HepG2 (cell line): ENCODE measurements around the gene TTC31. TPM values are rescaled to one million over a fixed set of nuclear protein-coding genes. Genes with fewer than 3 reads are reported as not detected.

Experiments
- ATF7 ChIP-seq, 2 experiments: fragments of 450-650 bp in 1 of 2; sonication (generic) in 1 of 2; formaldehyde crosslinking in 1 of 2; IDR thresholded peaks; 2 replicates each; pipeline versions ENCODE4 v1.4.0 to v1.6.1; 2016 to 2020; ENCODE audit warnings: antibody characterized with exemption in 1 of 2, mild to moderate bottlenecking in 1 of 2, missing genetic modification reagents in 1 of 2
- HNRNPH1 ChIP-seq: fragments of 200-400 bp; formaldehyde crosslinking; optimal IDR thresholded peaks from 2 replicates; pipeline ENCODE3; 2017; ENCODE audit warnings: mild to moderate bottlenecking, low read depth, low read length
- HOXD1 ChIP-seq: sonication (generic); formaldehyde crosslinking; IDR thresholded peaks from 2 replicates; pipeline ENCODE4 v1.5.0; 2020; ENCODE audit warnings: missing genetic modification reagents
- MBD4 ChIP-seq: IDR thresholded peaks from 2 replicates; pipeline ENCODE4 v1.6.1; 2012; ENCODE audit warnings: low read length, inconsistent platforms, borderline replicate concordance
- POLR2AphosphoS5 ChIP-seq: IDR thresholded peaks from 2 replicates; pipeline ENCODE4 v1.6.1; 2012; ENCODE audit warnings: low read depth, low read length
- PRMT3 ChIP-seq: sonication (generic); formaldehyde crosslinking; IDR thresholded peaks from 2 replicates; pipeline ENCODE4 v1.8.1; 2022; ENCODE audit warnings: low read depth, mild to moderate bottlenecking, moderate library complexity, missing genetic modification reagents, borderline replicate concordance
- U2AF2 ChIP-seq: fragments of 200-400 bp; formaldehyde crosslinking; IDR thresholded peaks from 2 replicates; pipeline ENCODE4 v1.6.1; 2017; ENCODE audit warnings: low read depth, mild to moderate bottlenecking, low read length
- ZNF639 ChIP-seq: conservative IDR thresholded peaks from 2 replicates; pipeline ENCODE4 v1.6.1; 2018; ENCODE audit warnings: missing genetic modification reagents
- polyA plus RNA-seq, 8 experiments: library from polyadenylated mRNA; depleted of rRNA in 3 of 8; stranded (reverse) in 7 of 8; unstranded in 1 of 8; fragments of >200 nt; fragmentation: Illumina TruSeq in 4 of 8; extraction: Trizol in 4 of 8; gene quantifications; 2 replicates each; pipeline versions ENCODE4 v1.2.1 to v1.2.3, GENCODE V29; 2011 to 2016; ENCODE audit warnings: low read depth in 4 of 8, missing spikeins in 1 of 8, mixed read lengths in 1 of 8; ENCODE audit not compliant: insufficient read depth in 1 of 8
- total RNA-seq, 5 experiments: library from RNA; depleted of rRNA; stranded (reverse); fragments of >200 nt; fragmentation: Illumina TruSeq; extraction: Trizol; gene quantifications; 2 replicates each; pipeline ENCODE4 v1.2.3, GENCODE V29; 2016; ENCODE audit warnings: low read depth in 1 of 5
- TF ChIP-seq, protein P1 (sequence below): sonication (generic); formaldehyde crosslinking; IDR thresholded peaks from 2 replicates; pipeline ENCODE4 v1.4.0; 2020; ENCODE audit warnings: missing genetic modification reagents
- TF ChIP-seq, protein P2 (sequence below): sonication (generic); formaldehyde crosslinking; IDR thresholded peaks from 2 replicates; pipeline ENCODE4 v1.8.0; 2022; ENCODE audit warnings: mild to moderate bottlenecking, missing genetic modification reagents, borderline replicate concordance

The TTC31 gene
- total and polyA plus RNA-seq, 2 of the 13 experiments (the other 11 are each of a cell fraction or from before 2014, with no cell fraction given) = 28.3 to 39.5 TPM

DNA sequence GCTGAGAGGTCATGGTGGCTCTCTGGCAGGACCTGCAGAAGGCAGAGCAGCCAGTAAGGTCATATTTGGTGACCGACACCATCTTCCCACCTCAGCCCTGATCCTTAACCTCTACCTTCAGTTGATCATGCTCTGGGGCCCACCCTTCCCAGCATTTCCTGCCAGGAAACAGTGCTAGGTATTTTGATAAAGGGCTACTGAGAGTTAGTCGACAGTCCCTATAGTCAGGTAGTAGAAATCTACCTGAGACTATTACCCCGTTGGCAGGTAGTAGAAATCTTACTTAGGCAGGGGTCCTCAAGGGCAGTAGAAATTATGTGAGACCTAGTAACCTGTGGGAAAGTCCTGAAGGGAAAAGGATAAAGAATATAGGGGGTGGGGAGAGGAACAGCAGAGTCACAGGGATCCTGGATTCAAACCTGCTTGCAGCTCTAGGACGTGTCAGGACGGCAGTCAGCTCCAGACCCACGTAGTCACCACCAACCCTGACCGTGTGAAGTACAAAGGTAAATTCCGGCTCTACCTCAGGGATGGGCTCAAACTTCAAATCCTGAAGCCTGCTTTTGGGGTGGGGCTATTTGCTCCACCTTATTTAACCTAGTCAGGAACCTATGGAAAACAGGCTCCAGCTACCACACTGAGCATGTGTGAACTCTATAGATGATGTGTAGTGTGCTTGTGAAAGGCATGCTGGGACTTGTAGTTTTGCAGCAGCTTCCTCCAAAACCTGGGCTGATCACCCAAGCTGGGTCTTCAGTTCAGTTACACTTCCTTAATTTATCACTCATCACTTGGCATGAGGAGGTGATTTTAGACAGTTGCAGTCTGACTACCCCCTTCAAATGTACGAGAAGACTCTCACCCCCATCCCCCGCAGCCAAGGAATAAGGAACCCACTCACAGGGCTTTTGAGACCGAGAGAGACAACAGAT, 43.1 kb downstream of the TTC31 start, which contains the start of gene DQX1 (continued):
- TF ChIP-seq, protein P1, sequence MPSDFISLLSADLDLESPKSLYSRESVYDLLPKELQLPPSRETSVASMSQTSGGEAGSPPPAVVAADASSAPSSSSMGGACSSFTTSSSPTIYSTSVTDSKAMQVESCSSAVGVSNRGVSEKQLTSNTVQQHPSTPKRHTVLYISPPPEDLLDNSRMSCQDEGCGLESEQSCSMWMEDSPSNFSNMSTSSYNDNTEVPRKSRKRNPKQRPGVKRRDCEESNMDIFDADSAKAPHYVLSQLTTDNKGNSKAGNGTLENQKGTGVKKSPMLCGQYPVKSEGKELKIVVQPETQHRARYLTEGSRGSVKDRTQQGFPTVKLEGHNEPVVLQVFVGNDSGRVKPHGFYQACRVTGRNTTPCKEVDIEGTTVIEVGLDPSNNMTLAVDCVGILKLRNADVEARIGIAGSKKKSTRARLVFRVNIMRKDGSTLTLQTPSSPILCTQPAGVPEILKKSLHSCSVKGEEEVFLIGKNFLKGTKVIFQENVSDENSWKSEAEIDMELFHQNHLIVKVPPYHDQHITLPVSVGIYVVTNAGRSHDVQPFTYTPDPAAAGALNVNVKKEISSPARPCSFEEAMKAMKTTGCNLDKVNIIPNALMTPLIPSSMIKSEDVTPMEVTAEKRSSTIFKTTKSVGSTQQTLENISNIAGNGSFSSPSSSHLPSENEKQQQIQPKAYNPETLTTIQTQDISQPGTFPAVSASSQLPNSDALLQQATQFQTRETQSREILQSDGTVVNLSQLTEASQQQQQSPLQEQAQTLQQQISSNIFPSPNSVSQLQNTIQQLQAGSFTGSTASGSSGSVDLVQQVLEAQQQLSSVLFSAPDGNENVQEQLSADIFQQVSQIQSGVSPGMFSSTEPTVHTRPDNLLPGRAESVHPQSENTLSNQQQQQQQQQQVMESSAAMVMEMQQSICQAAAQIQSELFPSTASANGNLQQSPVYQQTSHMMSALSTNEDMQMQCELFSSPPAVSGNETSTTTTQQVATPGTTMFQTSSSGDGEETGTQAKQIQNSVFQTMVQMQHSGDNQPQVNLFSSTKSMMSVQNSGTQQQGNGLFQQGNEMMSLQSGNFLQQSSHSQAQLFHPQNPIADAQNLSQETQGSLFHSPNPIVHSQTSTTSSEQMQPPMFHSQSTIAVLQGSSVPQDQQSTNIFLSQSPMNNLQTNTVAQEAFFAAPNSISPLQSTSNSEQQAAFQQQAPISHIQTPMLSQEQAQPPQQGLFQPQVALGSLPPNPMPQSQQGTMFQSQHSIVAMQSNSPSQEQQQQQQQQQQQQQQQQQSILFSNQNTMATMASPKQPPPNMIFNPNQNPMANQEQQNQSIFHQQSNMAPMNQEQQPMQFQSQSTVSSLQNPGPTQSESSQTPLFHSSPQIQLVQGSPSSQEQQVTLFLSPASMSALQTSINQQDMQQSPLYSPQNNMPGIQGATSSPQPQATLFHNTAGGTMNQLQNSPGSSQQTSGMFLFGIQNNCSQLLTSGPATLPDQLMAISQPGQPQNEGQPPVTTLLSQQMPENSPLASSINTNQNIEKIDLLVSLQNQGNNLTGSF (CRISPR knock-in tag) = no peak
- TF ChIP-seq PRMT3 (CRISPR knock-in tag) (no peak), ATF7 (IDR thresholded peaks at IDR 0.05) (no peak), ATF7 (CRISPR knock-in tag; IDR thresholded peaks at IDR 0.05) (peak; percentile 40; the same call in 1 of the 2 replicates), HOXD1 (peak; percentile 41; the same call in 1 of the 2 replicates), HNRNPH1 (no peak), ZNF639 (CRISPR knock-in tag) (no peak), MBD4 (no peak), POLR2AphosphoS5 (peak; percentile 98), U2AF2 (no peak)
- TF ChIP-seq, protein P2, sequence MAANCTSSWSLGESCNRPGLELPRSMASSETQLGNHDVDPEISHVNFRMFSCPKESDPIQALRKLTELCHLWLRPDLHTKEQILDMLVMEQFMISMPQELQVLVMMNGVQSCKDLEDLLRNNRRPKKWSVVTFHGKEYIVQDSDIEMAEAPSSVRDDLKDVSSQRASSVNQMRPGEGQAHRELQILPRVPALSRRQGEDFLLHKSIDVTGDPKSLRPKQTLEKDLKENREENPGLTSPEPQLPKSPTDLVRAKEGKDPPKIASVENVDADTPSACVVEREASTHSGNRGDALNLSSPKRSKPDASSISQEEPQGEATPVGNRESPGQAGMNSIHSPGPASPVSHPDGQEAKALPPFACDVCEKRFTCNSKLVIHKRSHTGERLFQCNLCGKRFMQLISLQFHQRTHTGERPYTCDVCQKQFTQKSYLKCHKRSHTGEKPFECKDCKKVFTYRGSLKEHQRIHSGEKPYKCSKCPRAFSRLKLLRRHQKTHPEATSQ = no peak
